Tibial nerve (tissue), 4 donors: ENCODE results near the gene CEP170B. TPM values are rescaled to one million over a fixed set of nuclear protein-coding genes. Genes with fewer than 3 reads are reported as not detected.
"Not testable (repeated sequence)": the region's sequence is repeated elsewhere in the genome, so short reads cannot be mapped to it uniquely, and the experiment has no call there.

ENCODE experiments used
- DNase-seq, 2 donors: peaks; one replicate each; pipeline ENCODE4 v3.0.0-alpha.2; 2019; ENCODE audit warnings: low spot score in 2 of 2
- H3K27ac ChIP-seq, 4 donors: fragments of 200-600 bp; sonication (generic) in 3 of 4; one replicate each; pipeline ENCODE4 v1.5.1; 2017 to 2019; ENCODE audit warnings: mild to moderate bottlenecking in 1 of 4
- H3K27me3 ChIP-seq, 2 donors: fragments of 200-600 bp; sonication (generic) in 1 of 2; one replicate each; pipeline versions ENCODE4 v1.5.1 to v1.6.0; 2017 to 2019
- H3K36me3 ChIP-seq, 3 donors: fragments of 200-600 bp; sonication (generic); one replicate each; pipeline ENCODE4 v1.5.1; 2018 to 2019
- H3K4me1 ChIP-seq, 4 donors: fragments of 200-600 bp; sonication (generic) in 3 of 4; one replicate each; pipeline ENCODE4 v1.5.1; 2017 to 2019
- H3K4me3 ChIP-seq, 4 donors: fragments of 200-600 bp; sonication (generic) in 3 of 4; one replicate each; pipeline ENCODE4 v1.5.1; 2017 to 2019; ENCODE audit warnings: mild to moderate bottlenecking in 1 of 4, moderate library complexity in 1 of 4
- H3K9me3 ChIP-seq, 4 donors: fragments of 200-600 bp; sonication (generic) in 3 of 4; one replicate each; pipeline ENCODE4 v1.5.1; 2017 to 2019
- EP300 ChIP-seq, 2 donors: sonication (generic); formaldehyde crosslinking; IDR thresholded peaks; one replicate each; pipeline ENCODE4 v1.6.1; 2017; ENCODE audit warnings: antibody characterized with exemption in 2 of 2, mild to moderate bottlenecking in 1 of 2
- POLR2A ChIP-seq, 2 donors: fragments of 450-650 bp; IDR thresholded peaks; one replicate each; pipeline ENCODE4 v1.6.1; 2017; ENCODE audit warnings: antibody characterized with exemption in 2 of 2, mild to moderate bottlenecking in 2 of 2, moderate library complexity in 2 of 2
- WGBS, 2 donors: methylation state at CpG; one replicate each; pipeline ENCODE4 v1.1.5; 2018; 5-methylcytosine and 5-hydroxymethylcytosine counted together
- total RNA-seq, 4 donors: library from RNA; depleted of rRNA; stranded (reverse); fragments of >200 nt; gene quantifications; one replicate each; pipeline ENCODE4 v1.1.0, GENCODE V29; 2016
- TF ChIP-seq, protein P1 (sequence below), 5 experiments: fragments of 200-600 bp in 3 of 5; fragments of 450-650 bp in 2 of 5; sonication (generic) in 3 of 5; IDR thresholded peaks; one replicate each; pipeline ENCODE4 v1.5.1; 2016 to 2019; ENCODE audit warnings: antibody characterized with exemption in 5 of 5, mild to moderate bottlenecking in 3 of 5, moderate library complexity in 2 of 5

The CEP170B gene
- total RNA-seq, 4 donors from 2014 or later, result 10.1 to 36.3 (median 13.0) TPM

DNA sequence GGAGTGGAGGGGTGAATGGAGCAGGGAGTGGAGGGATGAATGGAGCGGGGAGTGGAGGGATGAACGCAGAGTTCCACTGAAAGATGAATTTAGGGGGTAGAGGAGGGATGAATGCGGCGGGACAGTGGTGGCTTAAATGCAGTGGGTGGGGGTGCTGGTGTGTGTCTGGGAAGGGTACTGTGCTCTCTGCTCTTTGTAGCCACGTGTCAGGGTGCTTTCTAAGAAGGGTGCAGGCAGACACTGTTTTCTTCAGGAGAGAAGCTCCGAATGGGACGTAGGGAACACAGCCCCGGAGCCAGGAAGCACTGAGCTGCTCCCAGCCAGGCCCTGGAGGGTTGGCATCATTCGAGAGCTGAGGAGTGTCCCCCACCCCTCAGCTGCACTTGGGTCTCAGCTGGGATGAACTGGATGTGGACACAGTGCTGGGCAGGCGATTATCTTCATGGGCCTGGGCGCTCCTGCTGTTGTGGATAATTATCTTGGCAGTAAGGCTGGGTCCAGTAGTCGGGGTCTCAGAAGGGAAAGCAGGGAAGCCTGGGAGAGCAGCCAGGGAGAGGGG lies 9.5 kb upstream of the CEP170B start:
- no peak for DNase-seq
- 65% methylated on average over 12 of the region's 12 CpGs for WGBS, 2 donors
- no peak overlapping the region for H3K4me3 ChIP-seq
- H3K4me1 ChIP-seq, result peaks cover 0 to 3% (median 0%) of the 10 kb centered on the region in 4 donors
- no peaks in the 10 kb centered on the region for H3K36me3 ChIP-seq
- H3K27ac ChIP-seq, result no peak overlapping the region
- H3K9me3 ChIP-seq, result no peaks in the 10 kb centered on the region
- TF ChIP-seq, protein P1, sequence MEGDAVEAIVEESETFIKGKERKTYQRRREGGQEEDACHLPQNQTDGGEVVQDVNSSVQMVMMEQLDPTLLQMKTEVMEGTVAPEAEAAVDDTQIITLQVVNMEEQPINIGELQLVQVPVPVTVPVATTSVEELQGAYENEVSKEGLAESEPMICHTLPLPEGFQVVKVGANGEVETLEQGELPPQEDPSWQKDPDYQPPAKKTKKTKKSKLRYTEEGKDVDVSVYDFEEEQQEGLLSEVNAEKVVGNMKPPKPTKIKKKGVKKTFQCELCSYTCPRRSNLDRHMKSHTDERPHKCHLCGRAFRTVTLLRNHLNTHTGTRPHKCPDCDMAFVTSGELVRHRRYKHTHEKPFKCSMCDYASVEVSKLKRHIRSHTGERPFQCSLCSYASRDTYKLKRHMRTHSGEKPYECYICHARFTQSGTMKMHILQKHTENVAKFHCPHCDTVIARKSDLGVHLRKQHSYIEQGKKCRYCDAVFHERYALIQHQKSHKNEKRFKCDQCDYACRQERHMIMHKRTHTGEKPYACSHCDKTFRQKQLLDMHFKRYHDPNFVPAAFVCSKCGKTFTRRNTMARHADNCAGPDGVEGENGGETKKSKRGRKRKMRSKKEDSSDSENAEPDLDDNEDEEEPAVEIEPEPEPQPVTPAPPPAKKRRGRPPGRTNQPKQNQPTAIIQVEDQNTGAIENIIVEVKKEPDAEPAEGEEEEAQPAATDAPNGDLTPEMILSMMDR (IDR thresholded peaks at IDR 0.05), result no peak
- TF ChIP-seq EP300 (IDR thresholded peaks at IDR 0.05) (no peak), POLR2A (IDR thresholded peaks at IDR 0.05) (no peak)
- peaks cover 0 to 28% of the 10 kb centered on the region in 2 donors for H3K27me3 ChIP-seq

DNA sequence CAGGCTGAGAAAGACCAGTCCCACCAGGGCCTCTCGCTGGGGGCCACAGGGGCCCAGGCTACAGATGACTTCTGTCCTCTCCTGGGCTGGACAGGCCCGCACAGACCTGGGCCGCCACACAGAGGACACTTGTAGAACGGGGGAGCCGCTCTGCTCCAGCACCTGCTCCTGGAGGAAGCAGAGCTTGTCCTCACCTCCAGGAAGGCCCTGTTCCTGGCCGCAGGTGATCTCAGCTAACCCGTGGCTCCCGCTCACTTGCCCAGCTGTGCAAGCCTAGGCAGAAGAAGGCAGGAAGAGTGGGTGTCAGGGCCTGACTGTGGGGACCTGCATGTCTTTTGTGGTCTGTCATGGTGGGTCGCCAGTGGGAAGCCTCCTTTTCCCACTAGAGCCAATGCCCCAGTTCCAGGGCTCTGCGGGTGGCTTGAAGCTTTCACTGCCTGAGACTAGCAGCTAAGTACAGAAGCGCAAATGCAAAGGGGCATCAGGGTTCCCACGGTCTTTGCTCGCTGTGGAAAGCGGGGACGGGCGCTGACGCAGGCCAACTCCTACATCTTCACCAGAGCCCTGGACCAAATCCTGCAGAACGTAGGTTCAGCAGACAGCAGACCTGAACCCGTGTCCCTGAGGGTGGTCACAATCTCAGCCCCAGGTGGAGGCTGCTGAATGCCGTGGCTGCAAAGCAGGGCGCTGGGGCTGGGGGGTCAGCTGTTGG lies 8.8 kb upstream of the CEP170B start:
- Histone ChIP-seq H3K27ac (no peak overlapping the region), H3K4me1 (peaks cover 0 to 3% (median 0%) of the 10 kb centered on the region in 4 donors), H3K36me3 (no peaks in the 10 kb centered on the region), H3K4me3 (no peak overlapping the region), H3K9me3 (no peaks in the 10 kb centered on the region), H3K27me3 (peaks cover 0 to 21% of the 10 kb centered on the region in 2 donors)
- TF ChIP-seq POLR2A (IDR thresholded peaks at IDR 0.05) (no peak), EP300 (IDR thresholded peaks at IDR 0.05) (no peak)
- TF ChIP-seq, protein P1 (IDR thresholded peaks at IDR 0.05), result no peak
- DNase-seq, result no peak
- 81 to 89% methylated on average over 15 to 21 of the region's 21 CpGs for WGBS, 2 donors

DNA sequence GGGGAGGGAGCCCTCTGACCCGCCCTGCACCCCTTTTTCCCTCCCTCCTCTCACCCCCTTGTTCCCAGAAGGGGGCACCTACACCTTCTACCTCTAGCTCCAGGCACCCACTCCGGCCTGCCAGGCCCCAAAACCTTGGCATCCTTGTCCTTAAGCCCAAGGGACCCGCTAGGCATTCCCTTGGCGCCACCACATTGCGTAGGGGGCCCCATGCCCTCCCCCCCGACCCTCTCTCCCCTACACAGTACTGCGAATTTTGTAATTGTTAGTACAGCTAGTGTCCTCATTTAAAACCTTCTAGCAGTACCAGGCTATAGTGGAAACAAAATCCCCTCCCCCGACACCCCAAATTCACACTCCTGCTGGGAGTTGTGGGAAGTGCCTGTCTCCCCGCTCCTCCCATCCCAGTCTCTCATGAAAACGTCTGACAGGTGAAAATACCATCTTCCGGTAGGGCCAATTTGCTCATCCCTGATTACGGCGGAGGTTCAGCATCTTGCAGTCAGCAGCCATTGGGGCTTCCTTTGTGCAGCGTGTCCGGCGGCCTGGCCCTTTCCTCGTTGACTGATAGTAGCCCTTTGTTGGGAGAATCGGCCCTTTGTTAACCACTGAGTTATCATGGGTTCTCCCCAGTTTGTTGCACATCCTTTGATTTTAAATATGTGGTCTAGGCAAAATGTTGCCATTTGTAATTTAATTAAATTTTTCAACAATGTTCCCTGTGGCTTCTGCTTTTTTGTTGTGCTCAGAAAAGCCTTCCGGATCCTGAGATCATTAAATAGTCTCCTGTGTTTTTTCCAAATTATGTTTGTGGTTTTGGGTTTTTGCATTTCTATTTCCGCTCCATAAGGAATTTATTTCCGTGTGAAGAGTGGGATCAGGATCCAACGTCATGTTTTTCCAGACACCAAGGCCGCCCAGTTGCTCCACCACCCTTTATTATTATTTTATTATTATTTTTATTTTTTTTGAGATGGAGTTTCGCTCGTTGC lies 7.9 kb upstream of the CEP170B start:
- WGBS, 2 donors, result 49 to 56% methylated on average over 25 of the region's 25 CpGs
- H3K4me3 ChIP-seq, result no peak overlapping the region
- no peak for DNase-seq
- H3K9me3 ChIP-seq, result no peaks in the 10 kb centered on the region
- H3K27ac ChIP-seq, result no peak overlapping the region
- H3K4me1 ChIP-seq, result peaks cover 0 to 3% (median 0%) of the 10 kb centered on the region in 4 donors
- TF ChIP-seq EP300 (IDR thresholded peaks at IDR 0.05) (no peak), POLR2A (IDR thresholded peaks at IDR 0.05) (no peak)
- TF ChIP-seq, protein P1 (IDR thresholded peaks at IDR 0.05), result no peak
- H3K36me3 ChIP-seq, result no peaks in the 10 kb centered on the region
- H3K27me3 ChIP-seq, result peaks cover 0 to 16% of the 10 kb centered on the region in 2 donors

DNA sequence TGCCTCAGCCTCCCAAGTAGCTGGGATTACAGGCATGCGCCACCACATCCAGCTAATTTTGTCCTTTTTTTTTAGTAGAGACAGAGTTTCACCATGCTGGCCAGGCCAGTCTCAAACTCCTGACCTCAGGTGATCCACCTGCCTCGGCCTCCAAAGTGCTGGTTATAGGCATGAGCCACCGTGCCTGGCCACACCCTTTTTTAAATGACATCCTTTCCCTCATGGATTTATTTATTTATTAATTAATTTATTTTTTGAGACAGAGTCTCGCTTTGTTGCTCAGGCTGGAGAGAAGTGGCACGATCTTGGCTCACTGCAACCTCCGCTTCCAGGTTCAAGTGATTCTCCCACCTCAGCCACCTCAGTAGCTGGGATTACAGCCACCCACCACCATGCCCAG lies 7.1 kb upstream of the CEP170B start:
- H3K27me3 ChIP-seq, result peaks cover 0 to 10% of the 10 kb centered on the region in 2 donors
- not testable (repeated sequence) for H3K36me3 ChIP-seq, H3K27ac ChIP-seq, H3K9me3 ChIP-seq, H3K4me1 ChIP-seq, DNase-seq, H3K4me3 ChIP-seq
- WGBS, 2 donors, result 98% methylated on average over 6 of the region's 6 CpGs

DNA sequence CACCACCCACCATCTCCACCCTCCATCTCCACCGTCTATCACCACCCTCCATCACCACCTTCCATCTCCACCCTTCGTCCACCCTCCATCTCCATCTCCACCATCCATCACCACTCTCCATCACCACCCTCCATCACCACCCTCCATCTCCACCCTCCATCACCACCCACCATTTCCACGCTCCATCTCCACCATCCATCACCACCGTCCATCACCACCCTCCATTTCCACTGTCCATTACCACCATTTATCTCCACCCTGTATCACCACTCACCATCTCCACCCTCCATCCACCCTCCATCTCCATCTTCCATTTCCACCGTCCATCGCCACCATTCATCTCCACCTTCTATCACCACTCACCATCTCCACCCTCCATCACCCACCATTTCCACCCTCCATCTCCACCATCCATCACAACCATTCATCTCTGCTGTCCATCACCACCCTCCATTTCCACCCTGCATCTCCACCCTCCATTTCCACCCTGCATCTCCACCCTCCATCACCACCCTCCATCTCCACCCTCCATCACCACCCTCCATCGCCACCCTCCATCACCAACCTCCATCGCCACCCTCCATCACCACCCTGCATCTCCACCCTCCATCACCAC lies 6.1 kb upstream of the CEP170B start:
- Histone ChIP-seq H3K27ac (no peak overlapping the region), H3K4me3 (no peak overlapping the region), H3K36me3 (no peaks in the 10 kb centered on the region), H3K4me1 (peaks cover 0 to 4% (median 0%) of the 10 kb centered on the region in 4 donors), H3K9me3 (no peaks in the 10 kb centered on the region), H3K27me3 (peaks cover 0 to 4% of the 10 kb centered on the region in 2 donors)
- 77 to 86% methylated on average over 8 of the region's 8 CpGs for WGBS, 2 donors
- TF ChIP-seq POLR2A (IDR thresholded peaks at IDR 0.05), result no peak
- no peak for TF ChIP-seq EP300 (IDR thresholded peaks at IDR 0.05)
- TF ChIP-seq, protein P1 (IDR thresholded peaks at IDR 0.05), result no peak
- no peak for DNase-seq
